Testis (tissue), 2 donors: Measurements from ENCODE around the gene PAX4.

Source experiments
- POLR2A ChIP-seq: fragments of 450-650 bp; IDR thresholded peaks from one replicate; pipeline ENCODE4 v1.6.1; 2017; ENCODE audit warnings: antibody characterized with exemption, mild to moderate bottlenecking, moderate library complexity
- TF ChIP-seq, protein P1 (sequence below), 3 experiments: fragments of 450-650 bp in 2 of 3; fragments of 200-600 bp in 1 of 3; sonication (generic) in 1 of 3; IDR thresholded peaks; one replicate each; pipeline ENCODE4 v1.5.1; 2016 to 2019; ENCODE audit warnings: antibody characterized with exemption in 3 of 3, mild to moderate bottlenecking in 2 of 3, moderate library complexity in 1 of 3

GRCh38 chr7:127616724-127617123 lies 1.2 kb downstream of the PAX4 start:
- no peak for TF ChIP-seq POLR2A
- TF ChIP-seq, protein P1, sequence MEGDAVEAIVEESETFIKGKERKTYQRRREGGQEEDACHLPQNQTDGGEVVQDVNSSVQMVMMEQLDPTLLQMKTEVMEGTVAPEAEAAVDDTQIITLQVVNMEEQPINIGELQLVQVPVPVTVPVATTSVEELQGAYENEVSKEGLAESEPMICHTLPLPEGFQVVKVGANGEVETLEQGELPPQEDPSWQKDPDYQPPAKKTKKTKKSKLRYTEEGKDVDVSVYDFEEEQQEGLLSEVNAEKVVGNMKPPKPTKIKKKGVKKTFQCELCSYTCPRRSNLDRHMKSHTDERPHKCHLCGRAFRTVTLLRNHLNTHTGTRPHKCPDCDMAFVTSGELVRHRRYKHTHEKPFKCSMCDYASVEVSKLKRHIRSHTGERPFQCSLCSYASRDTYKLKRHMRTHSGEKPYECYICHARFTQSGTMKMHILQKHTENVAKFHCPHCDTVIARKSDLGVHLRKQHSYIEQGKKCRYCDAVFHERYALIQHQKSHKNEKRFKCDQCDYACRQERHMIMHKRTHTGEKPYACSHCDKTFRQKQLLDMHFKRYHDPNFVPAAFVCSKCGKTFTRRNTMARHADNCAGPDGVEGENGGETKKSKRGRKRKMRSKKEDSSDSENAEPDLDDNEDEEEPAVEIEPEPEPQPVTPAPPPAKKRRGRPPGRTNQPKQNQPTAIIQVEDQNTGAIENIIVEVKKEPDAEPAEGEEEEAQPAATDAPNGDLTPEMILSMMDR (IDR thresholded peaks at IDR 0.05), result no peak
